SU-DHL-6 (cell line): ENCODE results near the gene JTB.

Source experiments
- H2AFZ ChIP-seq: fragments of 200-600 bp; sonication (generic); 2 replicates; pipeline ENCODE4 v1.6.1; 2014; ENCODE audit warnings: low read depth, mild to moderate bottlenecking, moderate library complexity, mixed read lengths, antibody characterized with exemption, low read length; ENCODE audit not compliant: severe bottlenecking
- H3F3A ChIP-seq: fragments of 200-600 bp; shearing (Covaris generic); 2 replicates; pipeline ENCODE4 v1.6.0; 2016; ENCODE audit warnings: antibody characterized with exemption, mild to moderate bottlenecking; ENCODE audit not compliant: insufficient read depth
- H3K27ac ChIP-seq: fragments of 200-600 bp; sonication (generic); 2 replicates; pipeline ENCODE4 v1.5.1; 2016; ENCODE audit warnings: low read depth, mild to moderate bottlenecking, low read length, moderate library complexity, mixed read lengths
- H3K27me3 ChIP-seq: fragments of 200-600 bp; sonication (generic), shearing (Covaris generic); 2 replicates; pipeline ENCODE4 v1.6.0; 2014; ENCODE audit warnings: mild to moderate bottlenecking, low read length
- H3K36me3 ChIP-seq: fragments of 200-600 bp; sonication (generic); 2 replicates; pipeline ENCODE4 v1.6.1; 2014; ENCODE audit warnings: mild to moderate bottlenecking, low read length, mixed read lengths
- H3K4me2 ChIP-seq: fragments of 300-600, 200-600 bp; shearing (Covaris generic), sonication (generic); 2 replicates; pipeline ENCODE4 v1.6.0; 2014; ENCODE audit warnings: low read length, low read depth, mild to moderate bottlenecking; ENCODE audit not compliant: poor library complexity, severe bottlenecking
- H3K4me3 ChIP-seq: fragments of 200-600 bp; sonication (generic); 2 replicates; pipeline ENCODE4 v1.5.1; 2014; ENCODE audit warnings: antibody characterized with exemption, low read length, mild to moderate bottlenecking, mixed read lengths; ENCODE audit not compliant: insufficient read depth, poor library complexity, severe bottlenecking
- H3K79me2 ChIP-seq: fragments of 200-600 bp; sonication (generic); 2 replicates; pipeline ENCODE4 v1.6.1; 2014; ENCODE audit warnings: mild to moderate bottlenecking, low read length, moderate library complexity; ENCODE audit not compliant: insufficient read depth
- H3K9ac ChIP-seq: fragments of 200-600 bp; sonication (generic); 2 replicates; pipeline ENCODE4 v1.7.0; 2014; ENCODE audit warnings: mild to moderate bottlenecking, low read length
- H3K9me2 ChIP-seq: fragments of 200-600 bp; sonication (generic); replicated peaks from 2 replicates; pipeline ENCODE4 v1.6.1; 2014; ENCODE audit warnings: low read length; ENCODE audit not compliant: insufficient read depth
- H3K9me3 ChIP-seq: fragments of 200-600 bp; sonication (generic); 2 replicates; pipeline ENCODE4 v1.6.1; 2014; ENCODE audit warnings: low read length, mixed read lengths; ENCODE audit not compliant: insufficient read depth
- H4K20me1 ChIP-seq: fragments of 200-600 bp; sonication (generic); 2 replicates; pipeline ENCODE4 v1.6.1; 2014; ENCODE audit warnings: low read depth, mild to moderate bottlenecking, antibody characterized with exemption, low read length, moderate library complexity, mixed read lengths
- EZH2phosphoT487 ChIP-seq: fragments of 200-600 bp; sonication (generic), shearing (Covaris generic); conservative IDR thresholded peaks from 2 replicates; pipeline ENCODE4 v1.6.1; 2018; ENCODE audit warnings: mild to moderate bottlenecking, antibody characterized with exemption, low read length, moderate library complexity, mixed read lengths
- TF ChIP-seq, protein P1 (sequence below): fragments of 200-600 bp; sonication (generic); IDR thresholded peaks from one replicate; pipeline ENCODE4 v1.5.1; 2017; ENCODE audit warnings: antibody characterized with exemption, mild to moderate bottlenecking, low read length, moderate library complexity; ENCODE audit not compliant: insufficient read depth, poor library complexity, severe bottlenecking

The JTB gene

DNA sequence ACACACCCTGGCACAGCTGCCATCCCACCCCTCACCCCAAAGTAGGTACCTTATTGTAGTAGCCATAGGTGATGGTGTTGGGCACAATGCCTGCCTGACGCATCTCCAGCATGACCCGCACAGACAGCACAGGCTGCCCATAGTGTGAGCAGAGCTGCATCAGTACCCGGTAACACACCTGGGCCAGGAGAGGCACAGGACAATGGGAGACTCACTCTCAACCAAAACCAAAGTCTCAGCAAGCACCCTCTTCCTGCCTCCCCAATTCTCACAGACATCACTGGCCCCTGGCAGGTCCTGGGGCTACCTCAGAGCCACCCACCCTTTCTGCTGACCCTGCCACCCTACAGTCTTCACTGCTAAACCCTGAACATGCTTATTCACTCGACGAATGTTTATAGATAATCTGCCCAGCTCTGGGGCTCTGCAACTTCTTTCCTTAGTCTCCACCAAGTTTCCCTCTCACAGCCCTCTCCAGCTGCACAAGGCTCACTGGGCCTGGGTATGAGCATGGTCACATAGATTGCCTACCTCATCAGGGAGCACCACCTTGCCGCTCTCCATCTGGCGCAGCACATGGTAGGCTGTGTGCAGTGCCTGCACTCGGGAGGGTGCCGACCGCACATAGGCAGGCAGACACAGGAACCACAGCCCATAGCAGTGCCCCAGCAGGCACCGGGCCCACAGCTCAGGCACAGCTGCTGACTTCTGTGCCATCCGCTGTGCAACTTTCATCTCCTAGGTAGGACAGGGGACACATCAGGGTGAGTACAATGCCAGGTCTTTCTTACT lies 41.3 kb downstream of the JTB start:
- no peak overlapping the region for H3K4me3 ChIP-seq
- H3K27ac ChIP-seq, result no peak overlapping the region
- H3K9me3 ChIP-seq, result no peaks in the 10 kb centered on the region
- H3K79me2 ChIP-seq, result no peaks in the 10 kb centered on the region
- H3K27me3 ChIP-seq, result no peaks in the 10 kb centered on the region
- H4K20me1 ChIP-seq, result no peaks in the 10 kb centered on the region
- H3F3A ChIP-seq, result no peaks in the 10 kb centered on the region
- no peak for TF ChIP-seq EZH2phosphoT487
- TF ChIP-seq, protein P1, sequence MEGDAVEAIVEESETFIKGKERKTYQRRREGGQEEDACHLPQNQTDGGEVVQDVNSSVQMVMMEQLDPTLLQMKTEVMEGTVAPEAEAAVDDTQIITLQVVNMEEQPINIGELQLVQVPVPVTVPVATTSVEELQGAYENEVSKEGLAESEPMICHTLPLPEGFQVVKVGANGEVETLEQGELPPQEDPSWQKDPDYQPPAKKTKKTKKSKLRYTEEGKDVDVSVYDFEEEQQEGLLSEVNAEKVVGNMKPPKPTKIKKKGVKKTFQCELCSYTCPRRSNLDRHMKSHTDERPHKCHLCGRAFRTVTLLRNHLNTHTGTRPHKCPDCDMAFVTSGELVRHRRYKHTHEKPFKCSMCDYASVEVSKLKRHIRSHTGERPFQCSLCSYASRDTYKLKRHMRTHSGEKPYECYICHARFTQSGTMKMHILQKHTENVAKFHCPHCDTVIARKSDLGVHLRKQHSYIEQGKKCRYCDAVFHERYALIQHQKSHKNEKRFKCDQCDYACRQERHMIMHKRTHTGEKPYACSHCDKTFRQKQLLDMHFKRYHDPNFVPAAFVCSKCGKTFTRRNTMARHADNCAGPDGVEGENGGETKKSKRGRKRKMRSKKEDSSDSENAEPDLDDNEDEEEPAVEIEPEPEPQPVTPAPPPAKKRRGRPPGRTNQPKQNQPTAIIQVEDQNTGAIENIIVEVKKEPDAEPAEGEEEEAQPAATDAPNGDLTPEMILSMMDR, result no peak
- no peak overlapping the region for H3K9ac ChIP-seq
- H3K36me3 ChIP-seq, result no peaks in the 10 kb centered on the region
- no peak overlapping the region for H3K4me2 ChIP-seq
- no peak overlapping the region for H2AFZ ChIP-seq
- H3K9me2 ChIP-seq, result no peaks in the 10 kb centered on the region

DNA sequence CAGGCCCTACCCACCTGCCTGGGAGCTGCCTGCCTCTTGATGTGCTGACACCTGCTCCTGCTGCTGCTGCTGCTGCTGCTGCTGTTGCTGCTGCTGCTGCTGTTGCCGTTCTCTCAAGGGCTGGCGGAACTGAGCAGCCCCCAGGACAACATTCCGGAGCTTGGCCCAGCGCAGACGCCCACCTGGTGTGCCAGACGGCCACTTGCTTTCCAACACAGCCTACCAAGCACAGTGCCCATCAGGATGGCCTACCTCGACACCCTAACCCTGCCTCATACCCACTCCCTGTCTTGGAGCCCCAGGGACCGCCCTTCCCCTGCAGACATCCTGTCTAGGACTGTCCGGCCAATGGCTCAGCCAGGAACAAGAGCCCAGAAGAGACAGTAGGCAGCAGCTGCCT lies 42.7 kb downstream of the JTB start:
- TF ChIP-seq, protein P1, result no peak
- no peak for TF ChIP-seq EZH2phosphoT487
- Histone ChIP-seq H3K27me3 (no peaks in the 10 kb centered on the region), H3K9ac (no peak overlapping the region), H3K9me3 (no peaks in the 10 kb centered on the region), H3F3A (peaks cover 2% of the 10 kb centered on the region; the same call in 1 of the 2 replicates), H3K4me3 (no peak overlapping the region), H3K4me2 (no peak overlapping the region), H4K20me1 (no peaks in the 10 kb centered on the region), H3K36me3 (no peaks in the 10 kb centered on the region), H2AFZ (no peak overlapping the region), H3K79me2 (no peaks in the 10 kb centered on the region), H3K9me2 (no peaks in the 10 kb centered on the region), H3K27ac (no peak overlapping the region)

DNA sequence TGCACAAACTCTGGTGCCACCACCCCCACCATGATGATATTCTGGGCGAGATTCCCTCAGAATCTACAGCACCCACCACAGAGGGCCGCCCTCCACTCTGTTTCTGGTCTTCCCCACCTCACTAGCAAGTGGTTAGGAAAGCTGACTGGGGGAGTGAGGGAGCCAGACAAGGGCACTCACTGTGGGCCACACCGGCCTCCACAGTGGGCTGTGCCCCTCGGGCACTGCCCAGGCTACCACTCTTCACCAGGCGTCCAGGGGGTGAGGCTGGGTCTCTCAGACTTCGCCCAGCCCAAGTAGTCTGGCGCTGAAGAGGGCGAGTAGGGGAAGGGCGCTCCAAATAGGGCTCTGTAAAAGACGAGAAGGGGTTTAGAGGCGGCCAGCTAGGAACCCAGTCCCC lies 43.5 kb downstream of the JTB start:
- H3K27ac ChIP-seq, result no peak overlapping the region
- no peak overlapping the region for H3K9ac ChIP-seq
- no peaks in the 10 kb centered on the region for H3K79me2 ChIP-seq
- H3F3A ChIP-seq, result peaks cover 5% of the 10 kb centered on the region; the same call in 1 of the 2 replicates
- H3K27me3 ChIP-seq, result no peaks in the 10 kb centered on the region
- no peaks in the 10 kb centered on the region for H3K9me3 ChIP-seq
- no peaks in the 10 kb centered on the region for H3K36me3 ChIP-seq
- no peaks in the 10 kb centered on the region for H3K9me2 ChIP-seq
- no peak overlapping the region for H3K4me3 ChIP-seq
- H4K20me1 ChIP-seq, result no peaks in the 10 kb centered on the region
- no peak for TF ChIP-seq EZH2phosphoT487
- TF ChIP-seq, protein P1, result no peak
- H3K4me2 ChIP-seq, result no peak overlapping the region
- H2AFZ ChIP-seq, result no peak overlapping the region
